ENCODE results near the gene LRRC42. TPM values are rescaled to one million over a fixed set of nuclear protein-coding genes. Genes with fewer than 3 reads are reported as not detected.

LRRC42 gene
- total RNA-seq, 1 donor from 2014 or later, result 50.1 TPM

DNA sequence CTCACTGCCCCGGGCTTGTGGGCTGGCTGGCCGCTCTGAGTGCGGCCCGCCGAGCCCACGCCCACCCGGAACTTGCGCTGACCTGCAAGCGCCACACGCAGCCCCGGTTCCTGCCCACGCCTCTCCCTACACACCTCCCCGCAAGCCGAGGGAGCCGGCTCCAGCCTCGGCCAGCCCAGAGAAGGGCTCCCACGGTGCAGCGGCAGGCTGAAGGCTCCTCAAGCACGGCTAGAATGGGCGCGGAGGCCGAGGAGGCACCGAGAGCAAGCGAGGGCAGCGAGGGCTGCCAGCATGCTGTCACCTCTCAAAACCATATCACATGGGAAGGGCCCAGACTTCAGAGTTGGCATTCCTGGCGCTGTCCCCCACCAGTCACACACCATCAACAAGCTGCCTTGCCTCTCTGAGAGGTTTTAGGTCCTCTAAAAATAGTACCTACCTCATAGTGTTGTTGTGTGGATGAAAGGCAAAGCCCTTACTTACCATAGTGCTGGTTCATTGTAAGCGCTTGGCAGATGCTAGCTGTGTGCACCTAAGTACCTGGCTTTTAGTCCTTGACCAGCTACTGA, 58.4 kb downstream of the LRRC42 start:
- no peaks in the 10 kb centered on the region for H3K36me3 Mint-ChIP-seq
- H3K9me3 Mint-ChIP-seq, result no peaks in the 10 kb centered on the region
- peaks cover 9% of the 10 kb centered on the region for H3K4me1 Mint-ChIP-seq (ENCODE audit: unreplicated experiment)
- no peak overlapping the region for H3K27ac Mint-ChIP-seq
- H3K27me3 Mint-ChIP-seq, result no peaks in the 10 kb centered on the region
- no peak for DNase-seq (ENCODE audit: extremely low spot score, unreplicated experiment)
- H3K4me3 Mint-ChIP-seq, result no peak overlapping the region
- TF ChIP-seq, protein P1, sequence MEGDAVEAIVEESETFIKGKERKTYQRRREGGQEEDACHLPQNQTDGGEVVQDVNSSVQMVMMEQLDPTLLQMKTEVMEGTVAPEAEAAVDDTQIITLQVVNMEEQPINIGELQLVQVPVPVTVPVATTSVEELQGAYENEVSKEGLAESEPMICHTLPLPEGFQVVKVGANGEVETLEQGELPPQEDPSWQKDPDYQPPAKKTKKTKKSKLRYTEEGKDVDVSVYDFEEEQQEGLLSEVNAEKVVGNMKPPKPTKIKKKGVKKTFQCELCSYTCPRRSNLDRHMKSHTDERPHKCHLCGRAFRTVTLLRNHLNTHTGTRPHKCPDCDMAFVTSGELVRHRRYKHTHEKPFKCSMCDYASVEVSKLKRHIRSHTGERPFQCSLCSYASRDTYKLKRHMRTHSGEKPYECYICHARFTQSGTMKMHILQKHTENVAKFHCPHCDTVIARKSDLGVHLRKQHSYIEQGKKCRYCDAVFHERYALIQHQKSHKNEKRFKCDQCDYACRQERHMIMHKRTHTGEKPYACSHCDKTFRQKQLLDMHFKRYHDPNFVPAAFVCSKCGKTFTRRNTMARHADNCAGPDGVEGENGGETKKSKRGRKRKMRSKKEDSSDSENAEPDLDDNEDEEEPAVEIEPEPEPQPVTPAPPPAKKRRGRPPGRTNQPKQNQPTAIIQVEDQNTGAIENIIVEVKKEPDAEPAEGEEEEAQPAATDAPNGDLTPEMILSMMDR (conservative IDR thresholded peaks at IDR 0.05), result no peak

DNA sequence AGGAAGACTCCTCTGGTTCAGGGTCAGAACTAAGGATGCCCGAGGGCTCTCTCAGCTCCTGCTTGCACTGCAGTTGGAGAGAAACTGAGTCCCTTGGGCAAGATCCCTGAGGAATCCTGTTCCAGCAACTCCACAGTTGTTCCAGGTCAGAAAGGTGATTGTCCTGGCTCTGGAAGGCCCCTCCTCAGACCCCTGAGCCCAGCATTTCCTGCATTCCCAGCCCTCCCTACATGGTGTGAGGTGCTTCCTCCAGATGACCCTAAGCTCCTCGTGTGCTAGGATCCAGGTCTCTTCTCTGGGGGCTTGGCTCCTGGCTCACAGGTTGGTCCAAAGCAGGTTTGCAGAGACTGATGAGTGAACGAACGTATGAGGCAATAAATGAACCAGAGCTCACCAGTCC, 60.4 kb downstream of the LRRC42 start:
- H3K27me3 Mint-ChIP-seq, result no peaks in the 10 kb centered on the region
- TF ChIP-seq, protein P1 (conservative IDR thresholded peaks at IDR 0.05), result no peak
- H3K4me1 Mint-ChIP-seq (ENCODE audit: unreplicated experiment), result peaks cover 7% of the 10 kb centered on the region

GRCh38 chr1:54007613-54008012, 61.5 kb downstream of the LRRC42 start:
- no peaks in the 10 kb centered on the region for H3K27me3 Mint-ChIP-seq
- TF ChIP-seq, protein P1 (conservative IDR thresholded peaks at IDR 0.05), result no peak

More for the DNA sequence above, 60.4 kb downstream of the LRRC42 start:
- H3K36me3 Mint-ChIP-seq, result no peaks in the 10 kb centered on the region
- DNase-seq (ENCODE audit: extremely low spot score, unreplicated experiment), result no peak
- no peak overlapping the region for H3K4me3 Mint-ChIP-seq
- H3K9me3 Mint-ChIP-seq, result no peaks in the 10 kb centered on the region
- H3K27ac Mint-ChIP-seq, result no peak overlapping the region

DNA sequence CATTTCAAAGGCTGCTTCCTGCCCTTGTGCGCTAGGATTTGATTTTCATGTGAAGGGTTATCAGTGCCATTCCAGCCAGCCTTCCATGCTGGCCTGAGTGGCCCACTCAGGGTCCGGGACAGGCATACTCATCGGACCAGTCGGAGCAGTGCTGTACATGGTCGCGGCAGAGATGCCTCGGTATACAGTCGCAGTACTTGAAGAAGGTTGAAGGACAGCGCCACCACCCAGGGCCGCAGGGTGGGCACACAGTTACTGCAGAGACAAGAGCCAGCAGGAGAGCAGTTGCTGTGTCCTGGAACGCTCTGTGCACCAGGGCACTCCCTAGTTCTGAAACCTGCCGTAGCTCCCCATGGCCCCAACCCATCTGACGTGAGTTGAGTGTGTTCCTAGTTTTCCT, 62.7 kb downstream of the LRRC42 start:
- no peak for DNase-seq (ENCODE audit: extremely low spot score, unreplicated experiment)
- no peaks in the 10 kb centered on the region for H3K9me3 Mint-ChIP-seq
- no peaks in the 10 kb centered on the region for H3K36me3 Mint-ChIP-seq
- TF ChIP-seq, protein P1 (conservative IDR thresholded peaks at IDR 0.05), result no peak
- no peaks in the 10 kb centered on the region for H3K27me3 Mint-ChIP-seq
- no peak overlapping the region for H3K4me3 Mint-ChIP-seq
- H3K27ac Mint-ChIP-seq, result no peak overlapping the region
- H3K4me1 Mint-ChIP-seq (ENCODE audit: unreplicated experiment), result peaks cover 18% of the 10 kb centered on the region

More at GRCh38 chr1:54007613-54008012, 61.5 kb downstream of the LRRC42 start:
- Mint-ChIP-seq H3K27ac (no peak overlapping the region), H3K9me3 (no peaks in the 10 kb centered on the region), H3K4me1 (ENCODE audit: unreplicated experiment) (peaks cover 6% of the 10 kb centered on the region), H3K4me3 (no peak overlapping the region), H3K36me3 (no peaks in the 10 kb centered on the region)
- DNase-seq (ENCODE audit: extremely low spot score, unreplicated experiment), result no peak

DNA sequence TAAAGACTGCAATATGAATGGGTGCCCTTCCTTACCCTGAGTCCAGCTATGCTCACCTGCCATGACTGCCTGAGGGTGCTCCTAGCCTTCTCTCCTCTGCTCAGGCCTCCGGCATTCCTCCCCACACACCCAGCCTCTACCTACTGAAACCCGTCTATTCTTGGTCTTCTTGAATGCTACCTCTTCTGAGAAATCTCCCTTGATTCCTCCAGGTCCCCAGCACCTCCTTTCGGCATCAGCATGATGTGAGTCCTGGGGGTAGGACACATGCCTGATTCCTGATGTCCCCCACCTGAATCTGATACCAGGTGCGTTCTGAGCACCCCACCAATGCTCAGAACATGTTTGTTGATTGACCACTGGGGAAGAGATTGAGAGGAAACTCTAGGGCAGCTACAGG, 63.3 kb downstream of the LRRC42 start:
- H3K27me3 Mint-ChIP-seq, result no peaks in the 10 kb centered on the region
- H3K36me3 Mint-ChIP-seq, result no peaks in the 10 kb centered on the region
- TF ChIP-seq, protein P1 (conservative IDR thresholded peaks at IDR 0.05), result no peak
- H3K4me3 Mint-ChIP-seq, result no peak overlapping the region
- DNase-seq (ENCODE audit: extremely low spot score, unreplicated experiment), result no peak
- H3K4me1 Mint-ChIP-seq (ENCODE audit: unreplicated experiment), result peaks cover 18% of the 10 kb centered on the region
- H3K9me3 Mint-ChIP-seq, result no peaks in the 10 kb centered on the region
- no peak overlapping the region for H3K27ac Mint-ChIP-seq
